Neural crest cell (in vitro differentiated cells): Measurements from ENCODE around the gene MRFAP1L1. TPM values are rescaled to one million over a fixed set of nuclear protein-coding genes. Genes with fewer than 3 reads are reported as not detected.

Experiments
- DNase-seq: peaks from one replicate; pipeline ENCODE4 v3.0.0; 2021; ENCODE audit warnings: low read depth, mixed read lengths, low spot score
- H3K27ac Mint-ChIP-seq: one replicate; pipeline ENCODE4 v1.8.0; 2021; ENCODE audit warnings: mild to moderate bottlenecking, mixed read lengths; ENCODE audit not compliant: unreplicated experiment
- H3K27me3 Mint-ChIP-seq: 2 replicates; pipeline ENCODE4 v1.8.0; 2021; ENCODE audit warnings: low read depth, mild to moderate bottlenecking, mixed read lengths
- H3K36me3 Mint-ChIP-seq: 2 replicates; pipeline ENCODE4 v1.8.0; 2021; ENCODE audit warnings: low read depth, mild to moderate bottlenecking, mixed read lengths
- H3K4me1 Mint-ChIP-seq: 2 replicates; pipeline ENCODE4 v1.8.0; 2021; ENCODE audit warnings: mixed read lengths
- H3K4me3 Mint-ChIP-seq: one replicate; pipeline ENCODE4 v1.8.0; 2021; ENCODE audit warnings: mild to moderate bottlenecking, mixed read lengths
- H3K9me3 Mint-ChIP-seq: 2 replicates; pipeline ENCODE4 v1.8.0; 2021; ENCODE audit warnings: mixed read lengths
- total RNA-seq: library from RNA; stranded (reverse); gene quantifications from 2 replicates; pipeline ENCODE4 v1.2.1, GENCODE V29; 2021
- TF ChIP-seq, protein P1 (sequence below): fragments of 200-600 bp; sonication (generic); conservative IDR thresholded peaks from 2 replicates; pipeline ENCODE4 v1.5.0; 2021; ENCODE audit warnings: antibody characterized with exemption, mild to moderate bottlenecking

MRFAP1L1 gene
- total RNA-seq, 1 donor from 2014 or later = 70.4 TPM

- TF ChIP-seq, protein P1, sequence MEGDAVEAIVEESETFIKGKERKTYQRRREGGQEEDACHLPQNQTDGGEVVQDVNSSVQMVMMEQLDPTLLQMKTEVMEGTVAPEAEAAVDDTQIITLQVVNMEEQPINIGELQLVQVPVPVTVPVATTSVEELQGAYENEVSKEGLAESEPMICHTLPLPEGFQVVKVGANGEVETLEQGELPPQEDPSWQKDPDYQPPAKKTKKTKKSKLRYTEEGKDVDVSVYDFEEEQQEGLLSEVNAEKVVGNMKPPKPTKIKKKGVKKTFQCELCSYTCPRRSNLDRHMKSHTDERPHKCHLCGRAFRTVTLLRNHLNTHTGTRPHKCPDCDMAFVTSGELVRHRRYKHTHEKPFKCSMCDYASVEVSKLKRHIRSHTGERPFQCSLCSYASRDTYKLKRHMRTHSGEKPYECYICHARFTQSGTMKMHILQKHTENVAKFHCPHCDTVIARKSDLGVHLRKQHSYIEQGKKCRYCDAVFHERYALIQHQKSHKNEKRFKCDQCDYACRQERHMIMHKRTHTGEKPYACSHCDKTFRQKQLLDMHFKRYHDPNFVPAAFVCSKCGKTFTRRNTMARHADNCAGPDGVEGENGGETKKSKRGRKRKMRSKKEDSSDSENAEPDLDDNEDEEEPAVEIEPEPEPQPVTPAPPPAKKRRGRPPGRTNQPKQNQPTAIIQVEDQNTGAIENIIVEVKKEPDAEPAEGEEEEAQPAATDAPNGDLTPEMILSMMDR = no peak
- Mint-ChIP-seq H3K4me3 (peak overlapping the region; percentile 36), H3K36me3 (peaks cover 49% of the 10 kb centered on the region), H3K4me1 (peaks cover 46% of the 10 kb centered on the region), H3K9me3 (peaks cover 4% of the 10 kb centered on the region), H3K27me3 (peaks cover 6% of the 10 kb centered on the region), H3K27ac (no peak overlapping the region)
- no peak for DNase-seq
Observed at GRCh38 chr4:6706173-6706572, 3.5 kb downstream of the MRFAP1L1 start.

GRCh38 chr4:6705646-6706045 is 4.0 kb downstream of the MRFAP1L1 start:
- TF ChIP-seq, protein P1 = no peak
- peaks cover 4% of the 10 kb centered on the region for H3K9me3 Mint-ChIP-seq
- H3K36me3 Mint-ChIP-seq = peaks cover 49% of the 10 kb centered on the region
- DNase-seq = no peak
- H3K4me1 Mint-ChIP-seq = peaks cover 46% of the 10 kb centered on the region
- peak overlapping the region; percentile 36 for H3K4me3 Mint-ChIP-seq
- no peak overlapping the region for H3K27ac Mint-ChIP-seq
- H3K27me3 Mint-ChIP-seq = peaks cover under 1% of the 10 kb centered on the region

DNA sequence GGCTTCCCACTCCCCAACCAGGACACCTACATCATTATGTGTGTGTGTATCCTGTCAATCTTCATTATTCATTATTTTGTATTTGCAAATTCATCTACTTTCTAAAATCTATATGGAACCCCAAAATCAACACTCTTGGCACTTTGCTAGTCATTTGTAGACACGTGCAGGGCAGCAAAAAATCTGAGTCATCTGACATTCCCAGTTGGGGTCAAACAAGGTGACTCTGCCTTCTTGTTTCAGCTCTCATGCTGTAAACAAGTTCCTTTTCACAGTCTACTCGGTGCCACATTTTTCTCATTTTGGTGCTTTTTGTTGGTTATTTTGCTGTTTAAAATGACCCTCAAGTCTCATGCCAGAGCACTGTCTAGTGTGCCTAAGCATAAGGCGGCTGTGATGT is 5.9 kb downstream of the MRFAP1L1 start:
- peaks cover 4% of the 10 kb centered on the region for H3K9me3 Mint-ChIP-seq
- peaks cover 32% of the 10 kb centered on the region for H3K4me1 Mint-ChIP-seq
- H3K27me3 Mint-ChIP-seq = no peaks in the 10 kb centered on the region
- no peak overlapping the region for H3K4me3 Mint-ChIP-seq
- no peak for DNase-seq
- TF ChIP-seq, protein P1 = no peak
- H3K36me3 Mint-ChIP-seq = peaks cover 47% of the 10 kb centered on the region
- no peak overlapping the region for H3K27ac Mint-ChIP-seq

GRCh38 chr4:6702761-6703160 is 6.9 kb downstream of the MRFAP1L1 start:
- Mint-ChIP-seq H3K4me1 (peaks cover 27% of the 10 kb centered on the region), H3K27ac (no peak overlapping the region), H3K9me3 (peaks cover 4% of the 10 kb centered on the region), H3K36me3 (peaks cover 44% of the 10 kb centered on the region), H3K27me3 (no peaks in the 10 kb centered on the region), H3K4me3 (no peak overlapping the region)
- DNase-seq = no peak
- TF ChIP-seq, protein P1 = no peak

- Mint-ChIP-seq H3K9me3 (peaks cover 4% of the 10 kb centered on the region), H3K27me3 (no peaks in the 10 kb centered on the region), H3K4me3 (no peak overlapping the region), H3K27ac (no peak overlapping the region), H3K4me1 (peaks cover 16% of the 10 kb centered on the region), H3K36me3 (peaks cover 36% of the 10 kb centered on the region)
- TF ChIP-seq, protein P1 = peak; percentile 50
- no peak for DNase-seq
Observed at GRCh38 chr4:6701371-6701770, 8.3 kb downstream of the MRFAP1L1 start.

DNA sequence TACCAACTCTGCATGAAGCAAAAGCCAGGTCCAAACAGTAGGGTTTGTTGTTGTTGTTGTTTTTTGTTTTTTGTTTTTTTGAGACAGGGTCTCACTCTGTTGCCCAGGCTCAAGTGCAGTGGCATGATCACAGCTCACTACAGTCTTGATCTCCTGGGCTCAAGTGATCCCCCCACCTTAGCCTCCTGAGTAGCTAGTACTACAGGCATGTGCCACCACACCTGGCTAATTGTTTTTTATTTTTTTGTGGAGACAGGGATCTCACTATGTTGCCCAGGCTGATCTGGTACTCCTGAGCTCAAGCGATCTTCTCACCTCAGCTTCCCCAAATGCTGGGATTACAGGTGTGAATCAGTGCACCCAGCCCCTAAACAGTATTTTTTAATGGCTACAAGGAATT is 9.8 kb downstream of the MRFAP1L1 start:
- peaks cover 30% of the 10 kb centered on the region for H3K36me3 Mint-ChIP-seq
- TF ChIP-seq, protein P1 = no peak
- peaks cover 13% of the 10 kb centered on the region for H3K4me1 Mint-ChIP-seq
- no peak for DNase-seq
- H3K4me3 Mint-ChIP-seq = no peak overlapping the region
- no peak overlapping the region for H3K27ac Mint-ChIP-seq
- H3K27me3 Mint-ChIP-seq = no peaks in the 10 kb centered on the region
- H3K9me3 Mint-ChIP-seq = peaks cover 4% of the 10 kb centered on the region
